GM23338 (cell line): Measurements from ENCODE around the gene DAO. TPM values are rescaled to one million over a fixed set of nuclear protein-coding genes. Genes with fewer than 3 reads are reported as not detected.

Experiments
- ATAC-seq: fragments of 200-7000 bp; cut with Tn5 transposase; 3 replicates; pipeline ENCODE4 v1.9.1; 2020
- DNase-seq: peaks from one replicate; pipeline ENCODE4 v3.0.0-alpha.2; 2015; ENCODE audit warnings: low spot score
- H2AFZ ChIP-seq: fragments of 200-600 bp; sonication (generic); 2 replicates; pipeline ENCODE4 v1.8.0; 2016; ENCODE audit warnings: antibody characterized with exemption, mild to moderate bottlenecking, moderate library complexity
- H3F3A ChIP-seq: fragments of 200-600 bp; sonication (generic); replicated peaks from 2 replicates; pipeline ENCODE4 v1.8.0; 2017; ENCODE audit warnings: antibody characterized with exemption, mixed run types, low read depth
- H3K27ac ChIP-seq: fragments of 200-600 bp; sonication (generic); 2 replicates; pipeline ENCODE4 v1.6.1; 2016; ENCODE audit warnings: low read depth
- H3K27me3 ChIP-seq: fragments of 200-600 bp; sonication (generic); 2 replicates; pipeline ENCODE4 v1.8.0; 2016; ENCODE audit warnings: mild to moderate bottlenecking, mixed run types, moderate library complexity; ENCODE audit not compliant: insufficient read depth
- H3K36me3 ChIP-seq: fragments of 200-600 bp; sonication (generic); 2 replicates; pipeline ENCODE4 v1.8.0; 2016; ENCODE audit warnings: mild to moderate bottlenecking; ENCODE audit not compliant: insufficient read depth
- H3K4me1 ChIP-seq: fragments of 200-600 bp; sonication (generic); 2 replicates; pipeline ENCODE4 v1.8.0; 2016; ENCODE audit warnings: mild to moderate bottlenecking, moderate library complexity; ENCODE audit not compliant: insufficient read depth
- H3K4me2 ChIP-seq: fragments of 200-600 bp; sonication (generic); 2 replicates; pipeline ENCODE4 v1.7.1; 2017; ENCODE audit warnings: mixed run types
- H3K4me3 ChIP-seq: fragments of 200-600 bp; sonication (generic); 2 replicates; pipeline ENCODE4 v1.6.1; 2016; ENCODE audit warnings: mixed run types
- H3K79me2 ChIP-seq: fragments of 200-600 bp; sonication (generic); replicated peaks from 2 replicates; pipeline ENCODE4 v1.8.0; 2017; ENCODE audit warnings: mild to moderate bottlenecking; ENCODE audit not compliant: insufficient read depth
- H3K9me2 ChIP-seq: fragments of 200-600 bp; sonication (generic); 2 replicates; pipeline ENCODE4 v1.8.0; 2017; ENCODE audit not compliant: insufficient read depth
- H4K20me1 ChIP-seq: fragments of 200-600 bp; sonication (generic); replicated peaks from 2 replicates; pipeline ENCODE4 v1.8.0; 2017; ENCODE audit warnings: mild to moderate bottlenecking; ENCODE audit not compliant: insufficient read depth
- H3K27ac Mint-ChIP-seq: 2 replicates; pipeline ENCODE4 v1.8.0; 2020; ENCODE audit warnings: inconsistent platforms, mild to moderate bottlenecking, moderate library complexity, mixed read lengths
- H3K27me3 Mint-ChIP-seq: 3 replicates; pipeline ENCODE4 v1.8.0; 2022; ENCODE audit warnings: low read depth, mild to moderate bottlenecking, moderate library complexity, mixed read lengths, inconsistent platforms; ENCODE audit not compliant: insufficient read depth, poor library complexity
- H3K36me3 Mint-ChIP-seq: 3 replicates; pipeline ENCODE4 v1.8.0; 2021; ENCODE audit warnings: low read depth, mild to moderate bottlenecking, inconsistent platforms, moderate library complexity, mixed read lengths
- H3K4me1 Mint-ChIP-seq: 3 replicates; pipeline ENCODE4 v1.8.0; 2020; ENCODE audit warnings: mild to moderate bottlenecking, inconsistent platforms, mixed read lengths
- H3K4me3 Mint-ChIP-seq: 3 replicates; pipeline ENCODE4 v1.8.0; 2021; ENCODE audit warnings: moderate library complexity, mild to moderate bottlenecking, inconsistent platforms, mixed read lengths
- H3K9me3 Mint-ChIP-seq: 3 replicates; pipeline ENCODE4 v1.8.0; 2020; ENCODE audit warnings: moderate library complexity, mild to moderate bottlenecking, inconsistent platforms, mixed read lengths
- CREB1 ChIP-seq: fragments of 250-450 bp; sonication (Bioruptor Pico); IDR thresholded peaks from 2 replicates; pipeline ENCODE4 v1.5.0; 2020; ENCODE audit warnings: low read depth, mild to moderate bottlenecking, moderate library complexity
- POLR2AphosphoS5 ChIP-seq: IDR thresholded peaks from 2 replicates; pipeline ENCODE4 v1.6.1; 2016; ENCODE audit warnings: antibody characterized with exemption, low read depth
- REST ChIP-seq: IDR thresholded peaks from one replicate; pipeline ENCODE4 v1.6.1; 2018; ENCODE audit warnings: antibody characterized with exemption; ENCODE audit not compliant: unreplicated experiment
- ZNF114 ChIP-seq: fragments of 250-450 bp; sonication (Bioruptor Pico); IDR thresholded peaks from 2 replicates; pipeline ENCODE4 v1.5.0; 2020; ENCODE audit warnings: mild to moderate bottlenecking, moderate library complexity
- ZNF462 ChIP-seq: fragments of 250-450 bp; sonication (Bioruptor Pico); IDR thresholded peaks from 2 replicates; pipeline ENCODE4 v1.5.0; 2020; ENCODE audit warnings: mild to moderate bottlenecking, moderate library complexity
- polyA plus RNA-seq: library from polyadenylated mRNA; unstranded; fragments of >200 nt; fragmentation: Nextera tagmentation; extraction: Ambion mirVana; gene quantifications from 2 replicates; pipeline ENCODE4 v1.2.1, GENCODE V29; 2016
- total RNA-seq: library from RNA; depleted of rRNA; stranded (reverse); fragments of >200 nt; shearing (Covaris generic); gene quantifications from 2 replicates; pipeline ENCODE4 v1.2.3, GENCODE V29; 2014

Gene DAO
- total and polyA plus RNA-seq, 2 experiments from 2014 or later: not detected

DNA sequence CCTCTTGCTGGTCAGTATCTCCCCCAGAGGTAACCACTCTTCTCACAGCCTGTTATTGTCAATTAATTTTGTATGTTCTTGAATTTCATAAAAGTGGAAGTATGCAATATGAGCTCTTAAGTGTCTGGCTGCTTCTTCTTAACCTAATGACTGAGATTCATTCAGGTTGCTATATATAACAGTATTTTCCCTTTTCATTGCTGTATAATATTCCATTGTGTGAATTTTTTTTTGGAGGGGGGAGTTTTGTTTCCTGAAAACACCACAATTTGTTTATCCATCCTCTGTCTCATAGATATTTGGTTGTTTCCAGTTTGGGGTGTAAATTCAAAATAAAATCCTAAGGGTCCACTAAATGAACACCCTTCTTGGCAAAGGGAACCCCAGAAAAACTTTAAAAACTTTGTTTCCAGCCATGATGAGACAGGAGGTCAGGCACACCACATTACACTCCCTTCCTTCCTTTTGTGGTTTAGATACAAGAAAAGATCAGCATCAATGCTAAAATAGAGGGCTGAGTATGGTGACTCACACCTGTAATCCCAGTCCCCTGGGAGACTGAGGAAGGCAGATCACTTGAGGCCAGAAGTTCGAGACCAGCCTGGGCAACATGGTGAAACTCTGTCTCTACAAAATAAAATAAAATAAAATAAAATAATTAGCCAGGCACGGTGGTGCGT is 4.1 kb upstream of the DAO start (continued):
- no peak for TF ChIP-seq REST
- no peak for TF ChIP-seq ZNF462
- TF ChIP-seq CREB1 (CRISPR knock-in tag): no peak

DNA sequence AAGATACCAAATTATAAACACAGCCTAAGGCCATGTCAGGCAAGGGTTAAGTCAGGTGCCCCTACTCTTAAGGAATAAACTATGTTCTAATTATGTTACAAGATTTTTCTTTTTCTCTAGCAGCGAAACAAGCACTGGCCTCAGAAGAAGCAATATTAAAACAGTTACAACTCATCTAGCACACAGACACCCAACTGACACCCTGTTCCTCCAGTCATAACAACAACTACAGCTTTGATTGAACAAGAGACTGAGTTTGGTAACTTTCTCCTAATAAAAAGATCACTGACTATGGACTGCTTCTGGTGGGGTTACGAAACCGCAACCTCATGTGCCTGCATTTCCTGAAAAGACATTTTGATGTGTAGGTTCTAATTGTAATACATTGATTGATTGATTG is 3.3 kb upstream of the DAO start:
- no peak for TF ChIP-seq POLR2AphosphoS5
- no peak for TF ChIP-seq ZNF114 (CRISPR knock-in tag)
- H3K4me1 Mint-ChIP-seq: peaks cover 2% of the 10 kb centered on the region; the same call in 1 of the 3 replicates
- Histone ChIP-seq H3K27me3 (no peaks in the 10 kb centered on the region), H3K4me2 (no peak overlapping the region), H3K36me3 (no peaks in the 10 kb centered on the region), H2AFZ (no peak overlapping the region), H3K4me3 (no peak overlapping the region), H3K79me2 (no peaks in the 10 kb centered on the region), H4K20me1 (no peaks in the 10 kb centered on the region), H3F3A (no peaks in the 10 kb centered on the region), H3K27ac (no peak overlapping the region), H3K4me1 (no peaks in the 10 kb centered on the region; the same call in 1 of the 2 replicates), H3K9me2 (no peaks in the 10 kb centered on the region)
- no peaks in the 10 kb centered on the region for H3K36me3 Mint-ChIP-seq
- H3K27ac Mint-ChIP-seq: no peak overlapping the region
- no peaks in the 10 kb centered on the region for H3K9me3 Mint-ChIP-seq
- peaks cover 5% of the 10 kb centered on the region for H3K27me3 Mint-ChIP-seq
- DNase-seq: no peak
- no peak overlapping the region for H3K4me3 Mint-ChIP-seq
- no peak for ATAC-seq
